Psoas muscle (tissue), 8 donors: ENCODE data around the gene OGA. TPM values are rescaled to one million over a fixed set of nuclear protein-coding genes. Genes with fewer than 3 reads are reported as not detected.

Experiments
- ATAC-seq, 4 donors: fragments of 200-7000 bp; cut with Tn5 transposase; one replicate each; pipeline ENCODE4 v1.9.1; 2020; ENCODE audit warnings: moderate library complexity in 3 of 4, mild to moderate bottlenecking in 2 of 4
- DNase-seq, 2 donors: peaks; one replicate each; pipeline ENCODE4 v3.0.0-alpha.2; 2020
- H3K27ac ChIP-seq: fragments of 200-600 bp; one replicate; pipeline ENCODE4 v1.8.0; 2022
- H3K27me3 ChIP-seq, 3 donors: fragments of 200-600 bp in 1 of 3; one replicate each; pipeline versions ENCODE4 v1.6.1 to v1.8.0; 2013 to 2022; ENCODE audit warnings: low read length in 2 of 3, mild to moderate bottlenecking in 2 of 3, moderate library complexity in 1 of 3; ENCODE audit not compliant: insufficient read depth in 3 of 3
- H3K36me3 ChIP-seq, 2 donors: fragments of 200-600 bp in 1 of 2; one replicate each; pipeline versions ENCODE4 v1.6.1 to v1.8.0; 2013 to 2022; ENCODE audit warnings: low read depth in 1 of 2, mild to moderate bottlenecking in 1 of 2, moderate library complexity in 1 of 2; ENCODE audit not compliant: insufficient read depth in 1 of 2
- H3K4me1 ChIP-seq: fragments of 200-600 bp; one replicate; pipeline ENCODE4 v1.8.0; 2022
- H3K4me3 ChIP-seq: fragments of 200-600 bp; one replicate; pipeline ENCODE4 v1.8.0; 2022; ENCODE audit warnings: mild to moderate bottlenecking
- H3K9me3 ChIP-seq: fragments of 200-600 bp; one replicate; pipeline ENCODE4 v1.8.0; 2022
- WGBS, 3 donors: extraction: QIAGEN DNeasy Blood & Tissue Kit; methylation state at CpG; one replicate each; pipeline versions ENCODE4 v1.1.6 to v1.1.7; 2013; 5-methylcytosine and 5-hydroxymethylcytosine counted together
- intact Hi-C, 2 donors: fragments of 100-400 bp; cut with DNase I; formaldehyde crosslinking; loops; one replicate each; pipeline versions ENCODE4 v1.11.0 to v1.14.2; 2022
- polyA plus RNA-seq, 3 donors: library from polyadenylated mRNA; stranded (reverse); fragments of 200-250 nt; gene quantifications; one replicate each; pipeline ENCODE4 v1.2.3, GENCODE V29; 2013
- total RNA-seq, 4 donors: library from RNA; stranded (reverse); fragmentation: NEBNext Ultra II Directional in 2 of 4; extraction: Animal tissue kit (Norgen Biotek cat#: 25700) in 2 of 4; gene quantifications; one replicate each; pipeline versions ENCODE4 v1.2.1 to v1.2.4, GENCODE V29; 2021 to 2023
- TF ChIP-seq, protein P1 (sequence below): fragments of 200-600 bp; IDR thresholded peaks from one replicate; pipeline ENCODE4 v1.8.0; 2022; ENCODE audit warnings: antibody characterized with exemption
- donor health status: healthy with polysubstance abuse.
- donor health status: DM: no; HTN: no; CAD: no; lungs with moderate emphysema.
- donor health status: Bipolar disorder and iron deficiency.
- donor health status: healthy.
- donor health status: DM: yes; HTN: yes; CAD: no.
- donor health status: DM: no; HTN: no; CAD: no.
- donor health status: DM: no; HTN: no; CAD: no.
- donor health status: DM: yes; HTN: yes; CAD: no.

The OGA gene
- total and polyA plus RNA-seq, 7 donors = 12.0 to 59.8 (median 56.2) TPM

DNA sequence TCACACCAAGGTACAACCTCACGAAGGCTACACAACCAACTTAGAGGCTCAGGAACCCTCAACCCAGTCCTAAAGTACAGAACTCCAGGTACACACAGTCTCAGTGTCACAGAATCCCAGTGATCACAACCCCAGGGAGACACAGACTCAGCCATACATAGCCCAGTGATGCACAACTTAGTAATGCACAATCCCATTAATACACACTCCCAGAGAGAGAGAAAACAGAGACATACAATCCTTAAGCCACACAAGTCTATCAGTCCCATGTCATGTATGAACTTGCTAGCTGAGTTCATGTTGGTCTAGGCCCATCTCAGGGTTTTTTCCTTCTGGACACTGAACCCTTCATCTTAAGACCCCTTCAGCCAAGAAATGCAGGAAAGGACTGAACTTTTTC lies 20.8 kb upstream of the OGA start:
- ATAC-seq = peak in 3 of 4 donors; percentile 19 to 42 (median 28)
- Histone ChIP-seq H3K36me3 (no peaks in the 10 kb centered on the region), H3K4me1 (peaks cover 24% of the 10 kb centered on the region), H3K4me3 (no peak overlapping the region), H3K27ac (peak overlapping the region; percentile 10), H3K27me3 (no peaks in the 10 kb centered on the region), H3K9me3 (no peaks in the 10 kb centered on the region)
- 95 to 100% (median 95%) methylated on average over 1 of the region's 1 CpG for WGBS, 3 donors
- DNase-seq = no peak
- TF ChIP-seq, protein P1, sequence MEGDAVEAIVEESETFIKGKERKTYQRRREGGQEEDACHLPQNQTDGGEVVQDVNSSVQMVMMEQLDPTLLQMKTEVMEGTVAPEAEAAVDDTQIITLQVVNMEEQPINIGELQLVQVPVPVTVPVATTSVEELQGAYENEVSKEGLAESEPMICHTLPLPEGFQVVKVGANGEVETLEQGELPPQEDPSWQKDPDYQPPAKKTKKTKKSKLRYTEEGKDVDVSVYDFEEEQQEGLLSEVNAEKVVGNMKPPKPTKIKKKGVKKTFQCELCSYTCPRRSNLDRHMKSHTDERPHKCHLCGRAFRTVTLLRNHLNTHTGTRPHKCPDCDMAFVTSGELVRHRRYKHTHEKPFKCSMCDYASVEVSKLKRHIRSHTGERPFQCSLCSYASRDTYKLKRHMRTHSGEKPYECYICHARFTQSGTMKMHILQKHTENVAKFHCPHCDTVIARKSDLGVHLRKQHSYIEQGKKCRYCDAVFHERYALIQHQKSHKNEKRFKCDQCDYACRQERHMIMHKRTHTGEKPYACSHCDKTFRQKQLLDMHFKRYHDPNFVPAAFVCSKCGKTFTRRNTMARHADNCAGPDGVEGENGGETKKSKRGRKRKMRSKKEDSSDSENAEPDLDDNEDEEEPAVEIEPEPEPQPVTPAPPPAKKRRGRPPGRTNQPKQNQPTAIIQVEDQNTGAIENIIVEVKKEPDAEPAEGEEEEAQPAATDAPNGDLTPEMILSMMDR = no peak
- intact Hi-C loops = no loop called here

DNA sequence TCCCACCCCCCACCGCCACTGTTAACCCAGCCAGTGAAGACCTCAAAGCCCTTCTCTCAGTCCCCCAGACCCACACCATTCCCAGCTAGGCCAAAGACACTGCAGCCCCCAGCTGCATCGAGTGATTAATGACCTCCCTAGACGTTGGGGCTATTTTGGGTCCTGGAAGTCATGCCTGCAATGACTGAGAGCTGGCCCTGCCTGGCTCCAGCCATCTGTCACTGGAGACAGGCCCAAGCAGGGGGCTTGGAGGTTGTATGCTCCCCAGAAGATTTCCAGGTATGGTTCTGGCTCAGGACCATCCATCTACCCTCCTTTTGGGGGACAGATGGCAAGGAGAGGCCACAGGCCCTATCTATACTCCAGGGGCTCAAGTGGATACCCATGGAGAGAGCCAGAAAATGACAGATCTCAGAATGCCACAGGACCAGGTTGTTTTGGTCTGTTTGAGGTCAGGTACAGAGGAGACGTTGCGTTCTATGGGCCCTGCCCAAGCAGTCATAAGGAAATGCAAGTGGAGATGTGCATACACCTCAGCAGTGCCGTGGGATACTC lies 20.2 kb upstream of the OGA start:
- no peaks in the 10 kb centered on the region for H3K9me3 ChIP-seq
- ATAC-seq = peak in 2 of 4 donors; percentile 40 to 45
- H3K27me3 ChIP-seq = no peaks in the 10 kb centered on the region
- peak overlapping the region; percentile 10 for H3K27ac ChIP-seq
- H3K4me1 ChIP-seq = peaks cover 24% of the 10 kb centered on the region
- TF ChIP-seq, protein P1 = no peak
- no peak for DNase-seq
- H3K4me3 ChIP-seq = no peak overlapping the region
- 58 to 63% (median 58%) methylated on average over 6 of the region's 6 CpGs for WGBS, 3 donors
- H3K36me3 ChIP-seq = no peaks in the 10 kb centered on the region
- intact Hi-C loops = no loop called here

DNA sequence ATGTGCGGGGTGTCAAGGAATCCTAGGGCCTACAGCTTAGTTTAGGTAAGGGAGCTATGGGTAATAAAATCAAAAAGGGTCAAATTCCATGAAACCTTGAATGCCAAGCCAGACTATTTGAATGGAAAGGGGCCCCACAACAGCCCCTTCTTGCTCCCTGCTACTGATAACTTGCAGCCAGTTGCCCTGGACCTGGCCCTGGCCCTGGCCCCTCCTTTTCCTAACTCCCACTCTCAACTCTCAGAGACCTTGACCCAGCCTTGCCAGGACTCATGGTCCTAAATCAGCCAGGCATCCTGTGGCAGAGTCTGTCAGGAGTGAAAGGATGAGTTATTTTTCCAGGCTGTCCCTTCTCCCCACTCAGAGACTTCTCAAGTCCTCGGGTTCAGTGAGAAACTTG lies 19.5 kb upstream of the OGA start:
- H3K4me3 ChIP-seq = no peak overlapping the region
- intact Hi-C loops = no loop called here
- no peaks in the 10 kb centered on the region for H3K9me3 ChIP-seq
- TF ChIP-seq, protein P1 = no peak
- H3K27me3 ChIP-seq = no peaks in the 10 kb centered on the region
- H3K27ac ChIP-seq = no peak overlapping the region
- H3K4me1 ChIP-seq = peaks cover 24% of the 10 kb centered on the region
- DNase-seq (no peak), ATAC-seq (no peak)
- 65 to 72% (median 70%) methylated on average over 2 of the region's 2 CpGs for WGBS, 3 donors
- H3K36me3 ChIP-seq = no peaks in the 10 kb centered on the region

DNA sequence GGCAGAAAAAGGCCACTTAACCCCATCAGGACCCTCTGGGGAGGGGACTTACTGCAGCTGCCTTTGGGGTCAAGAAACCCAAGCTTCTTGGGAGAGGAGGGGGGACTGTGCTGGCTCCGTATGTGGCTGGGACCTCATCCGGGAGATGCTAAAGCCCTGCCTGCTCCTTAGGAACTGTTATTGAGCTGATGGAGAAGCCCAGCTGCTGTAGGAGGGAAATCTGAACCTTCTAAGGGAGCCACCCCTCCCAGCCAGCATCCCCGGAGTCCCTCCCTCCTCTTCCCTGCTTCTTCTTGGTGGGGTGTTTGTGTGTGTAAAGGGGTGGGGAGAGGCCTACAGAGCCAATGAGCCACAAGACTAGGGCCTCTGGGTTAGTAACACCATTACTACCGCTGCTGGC lies 17.1 kb upstream of the OGA start:
- intact Hi-C loops = no loop called here
- DNase-seq = no peak
- peaks cover 23% of the 10 kb centered on the region for H3K4me1 ChIP-seq
- H3K36me3 ChIP-seq = no peaks in the 10 kb centered on the region
- WGBS, 3 donors = 76 to 85% (median 78%) methylated on average over 4 of the region's 4 CpGs
- ATAC-seq = no peak
- H3K27me3 ChIP-seq = no peaks in the 10 kb centered on the region
- no peak overlapping the region for H3K4me3 ChIP-seq
- H3K27ac ChIP-seq = no peak overlapping the region
- TF ChIP-seq, protein P1 = no peak
- H3K9me3 ChIP-seq = no peaks in the 10 kb centered on the region

DNA sequence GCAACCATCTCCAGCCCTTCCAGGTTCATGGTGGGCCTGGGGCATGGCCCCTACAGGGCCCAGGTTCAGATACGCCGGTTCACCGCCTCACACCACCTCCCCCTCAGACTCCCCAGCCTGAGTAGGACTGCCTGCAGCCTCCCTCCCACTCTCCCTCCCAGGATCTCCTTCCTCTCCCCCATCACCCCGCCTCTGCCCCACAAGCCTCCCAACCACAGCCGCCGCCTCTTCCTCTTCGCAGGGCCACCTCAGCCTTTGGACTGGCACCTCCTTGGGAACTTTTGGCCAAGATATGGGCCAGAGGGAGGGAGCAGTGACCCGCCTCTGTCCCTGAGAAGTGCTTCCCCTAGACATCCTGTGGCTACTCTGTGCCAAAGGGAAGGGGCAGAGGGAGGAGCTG lies 16.1 kb upstream of the OGA start:
- Histone ChIP-seq H3K27me3 (no peaks in the 10 kb centered on the region), H3K4me3 (no peak overlapping the region), H3K4me1 (peaks cover 17% of the 10 kb centered on the region), H3K36me3 (no peaks in the 10 kb centered on the region), H3K27ac (no peak overlapping the region), H3K9me3 (no peaks in the 10 kb centered on the region)
- TF ChIP-seq, protein P1 = no peak
- 88 to 90% (median 89%) methylated on average over 8 of the region's 8 CpGs for WGBS, 3 donors
- intact Hi-C loops = no loop called here
- no peak for ATAC-seq
- DNase-seq = no peak
